Neural crest cell (in vitro differentiated cells): ENCODE results near the gene SLC44A4. TPM values are rescaled to one million over a fixed set of nuclear protein-coding genes. Genes with fewer than 3 reads are reported as not detected.

Experiments used
- DNase-seq: peaks from one replicate; pipeline ENCODE4 v3.0.0; 2021; ENCODE audit warnings: low read depth, mixed read lengths, low spot score
- H3K27ac Mint-ChIP-seq: one replicate; pipeline ENCODE4 v1.8.0; 2021; ENCODE audit warnings: mild to moderate bottlenecking, mixed read lengths; ENCODE audit not compliant: unreplicated experiment
- H3K27me3 Mint-ChIP-seq: 2 replicates; pipeline ENCODE4 v1.8.0; 2021; ENCODE audit warnings: low read depth, mild to moderate bottlenecking, mixed read lengths
- H3K36me3 Mint-ChIP-seq: 2 replicates; pipeline ENCODE4 v1.8.0; 2021; ENCODE audit warnings: low read depth, mild to moderate bottlenecking, mixed read lengths
- H3K4me1 Mint-ChIP-seq: 2 replicates; pipeline ENCODE4 v1.8.0; 2021; ENCODE audit warnings: mixed read lengths
- H3K4me3 Mint-ChIP-seq: one replicate; pipeline ENCODE4 v1.8.0; 2021; ENCODE audit warnings: mild to moderate bottlenecking, mixed read lengths
- H3K9me3 Mint-ChIP-seq: 2 replicates; pipeline ENCODE4 v1.8.0; 2021; ENCODE audit warnings: mixed read lengths
- CTCF ChIP-seq: fragments of 200-600 bp; sonication (generic); conservative IDR thresholded peaks from 2 replicates; pipeline ENCODE4 v1.5.0; 2021; ENCODE audit warnings: antibody characterized with exemption, mild to moderate bottlenecking
- total RNA-seq: library from RNA; stranded (reverse); gene quantifications from 2 replicates; pipeline ENCODE4 v1.2.1, GENCODE V29; 2021

SLC44A4 gene
- total RNA-seq, 1 donor from 2014 or later: 0.84 TPM

- H3K4me1 Mint-ChIP-seq: peaks cover 31% of the 10 kb centered on the region
- H3K9me3 Mint-ChIP-seq: no peaks in the 10 kb centered on the region
- peaks cover 8% of the 10 kb centered on the region for H3K36me3 Mint-ChIP-seq
- DNase-seq: peak; percentile 95
- no peak for TF ChIP-seq CTCF
- peak within 1 kb of the TSS; percentile 97 for H3K4me3 Mint-ChIP-seq
- H3K27ac Mint-ChIP-seq: peak within 1 kb of the TSS; percentile 98
- H3K27me3 Mint-ChIP-seq: no peaks in the 10 kb centered on the region
Measured at GRCh38 chr6:31862344-31863235, 16.2 kb downstream of the SLC44A4 start, which contains the start of gene NEU1. TSS of gene NEU1 (minus strand) at chr6:31862821. CDS start at chr6:31862776, 45 bp downstream.

- Mint-ChIP-seq H3K36me3 (peaks cover 10% of the 10 kb centered on the region), H3K4me1 (peaks cover 31% of the 10 kb centered on the region), H3K27ac (peak overlapping the region; percentile 50), H3K4me3 (peak overlapping the region; percentile 97), H3K9me3 (no peaks in the 10 kb centered on the region), H3K27me3 (no peaks in the 10 kb centered on the region)
- DNase-seq: no peak
- no peak for TF ChIP-seq CTCF
Measured at GRCh38 chr6:31861919-31862343, 16.9 kb downstream of the SLC44A4 start.

- Mint-ChIP-seq H3K27me3 (no peaks in the 10 kb centered on the region), H3K9me3 (no peaks in the 10 kb centered on the region), H3K4me1 (peaks cover 31% of the 10 kb centered on the region), H3K4me3 (peak overlapping the region; percentile 97), H3K27ac (no peak overlapping the region), H3K36me3 (peaks cover 10% of the 10 kb centered on the region)
- no peak for DNase-seq
- no peak for TF ChIP-seq CTCF
Measured at GRCh38 chr6:31861150-31861549, 17.6 kb downstream of the SLC44A4 start.

- H3K27me3 Mint-ChIP-seq: no peaks in the 10 kb centered on the region
- peaks cover 12% of the 10 kb centered on the region for H3K36me3 Mint-ChIP-seq
- H3K9me3 Mint-ChIP-seq: no peaks in the 10 kb centered on the region
- H3K4me1 Mint-ChIP-seq: peaks cover 30% of the 10 kb centered on the region
- H3K4me3 Mint-ChIP-seq: peak overlapping the region; percentile 75
- DNase-seq: no peak
- no peak for TF ChIP-seq CTCF
- no peak overlapping the region for H3K27ac Mint-ChIP-seq
Measured at GRCh38 chr6:31860349-31860748, 18.4 kb downstream of the SLC44A4 start.

GRCh38 chr6:31859923-31860322 is 18.9 kb downstream of the SLC44A4 start:
- no peak for DNase-seq
- Mint-ChIP-seq H3K9me3 (no peaks in the 10 kb centered on the region), H3K4me1 (peaks cover 26% of the 10 kb centered on the region), H3K27me3 (no peaks in the 10 kb centered on the region), H3K36me3 (peaks cover 14% of the 10 kb centered on the region), H3K27ac (no peak overlapping the region), H3K4me3 (peak overlapping the region; percentile 75)
- no peak for TF ChIP-seq CTCF
